Common myeloid progenitor, CD34-positive (primary cell): Measurements from ENCODE around the gene CCDC80.

ENCODE experiments used
- CTCF ChIA-PET: fragments of 350-600 bp; sonication (Branson Sonifier 250); formaldehyde crosslinking; loops from one replicate; lab custom pipeline; 2021; ENCODE audit warnings: antibody characterized with exemption; lab: Charles Lee
- POLR2A ChIA-PET: fragments of 350-600 bp; sonication (Branson Sonifier 250); formaldehyde crosslinking; loops from one replicate; lab custom pipeline; 2021; ENCODE audit warnings: antibody characterized with exemption; lab: Charles Lee
- DNase-seq, 3 donors: peaks; one replicate each; pipeline versions ENCODE4 v3.0.0 to v3.0.0-alpha.2; 2013
- H3K27ac ChIP-seq, 2 experiments: 1 replicate in 1 of 2; 2 replicates in 1 of 2; pipeline ENCODE4 v1.7.0; 2013; ENCODE audit warnings: inconsistent platforms in 2 of 2, low read length in 2 of 2, mild to moderate bottlenecking in 2 of 2, low read depth in 1 of 2, moderate library complexity in 1 of 2; ENCODE audit not compliant: severe bottlenecking in 2 of 2, insufficient read depth in 1 of 2, poor library complexity in 1 of 2
- H3K27me3 ChIP-seq, 5 experiments: replicated peaks in 2 of 5; 1 replicate in 3 of 5; 2 replicates in 2 of 5; pipeline versions ENCODE4 v1.6.1 to v1.7.0; 2013; ENCODE audit warnings: low read length in 4 of 5, mild to moderate bottlenecking in 2 of 5, moderate library complexity in 2 of 5, inconsistent platforms in 1 of 5; ENCODE audit not compliant: insufficient read depth in 5 of 5, control insufficient read depth in 4 of 5
- H3K36me3 ChIP-seq, 4 experiments: 1 replicate in 2 of 4; 2 replicates in 2 of 4; pipeline versions ENCODE4 v1.6.1 to v1.7.0; 2013; ENCODE audit warnings: low read length in 3 of 4, control low read depth in 1 of 4, mild to moderate bottlenecking in 1 of 4; ENCODE audit not compliant: control insufficient read depth in 4 of 4, insufficient read depth in 4 of 4
- H3K4me1 ChIP-seq, 4 experiments: 1 replicate in 3 of 4; 2 replicates in 1 of 4; pipeline versions ENCODE4 v1.6.1 to v1.7.1; 2013; ENCODE audit warnings: low read length in 3 of 4, mild to moderate bottlenecking in 3 of 4, control low read depth in 1 of 4, inconsistent platforms in 1 of 4, moderate library complexity in 1 of 4; ENCODE audit not compliant: control insufficient read depth in 4 of 4, insufficient read depth in 4 of 4; ENCODE audit errors: control extremely low read depth in 1 of 4
- H3K4me3 ChIP-seq, 7 experiments: 1 replicate in 4 of 7; 2 replicates in 3 of 7; pipeline versions ENCODE4 v1.5.1 to v1.7.0; 2013; ENCODE audit warnings: mild to moderate bottlenecking in 7 of 7, low read length in 6 of 7, moderate library complexity in 6 of 7, inconsistent platforms in 2 of 7, low read depth in 2 of 7, control low read depth in 1 of 7; ENCODE audit not compliant: insufficient read depth in 4 of 7, control insufficient read depth in 1 of 7; ENCODE audit errors: extremely low read depth in 1 of 7
- H3K9me3 ChIP-seq, 5 experiments: 1 replicate in 4 of 5; 2 replicates in 1 of 5; pipeline versions ENCODE4 v1.6.1 to v1.7.1; 2013; ENCODE audit warnings: low read length in 4 of 5, mild to moderate bottlenecking in 2 of 5, inconsistent platforms in 1 of 5, low read depth in 1 of 5, moderate library complexity in 1 of 5; ENCODE audit not compliant: control insufficient read depth in 4 of 5, insufficient read depth in 2 of 5; ENCODE audit errors: control extremely low read depth in 1 of 5
- WGBS: methylation state at CpG from one replicate; pipeline ENCODE4 v1.1.5; 2013; ENCODE audit not compliant: insufficient coverage; 5-methylcytosine and 5-hydroxymethylcytosine counted together

The CCDC80 gene

GRCh38 chr3:112627419-112627818 is 13.5 kb downstream of the CCDC80 start:
- ChIA-PET CTCF (interaction anchor here (1.4 to 1.8 kb wide), 3 partner anchors 13 to 352 kb away, joined by 4 read pairs; no protein-coding TSS in a partner anchor), POLR2A (no interaction called here)
- no peak for DNase-seq
- Histone ChIP-seq H3K4me3 (no peak overlapping the region), H3K27ac (no peak overlapping the region), H3K4me1 (no peaks in the 10 kb centered on the region), H3K36me3 (no peaks in the 10 kb centered on the region), H3K9me3 (no peaks in the 10 kb centered on the region), H3K27me3 (no peaks in the 10 kb centered on the region)
- 100% methylated on average over 3 of the region's 4 CpGs for WGBS

- H3K4me1 ChIP-seq: peaks cover 0 to 3% (median under 1%) of the 10 kb centered on the region in 4 experiments
- CTCF ChIA-PET: no interaction called here
- no peaks in the 10 kb centered on the region for H3K27me3 ChIP-seq
- H3K36me3 ChIP-seq: no peaks in the 10 kb centered on the region
- no peak overlapping the region for H3K4me3 ChIP-seq
- H3K9me3 ChIP-seq: peaks cover 0 to 3% (median 0%) of the 10 kb centered on the region in 5 experiments
- H3K27ac ChIP-seq: no peak overlapping the region
- no peak for DNase-seq
- WGBS: 100% methylated on average over 1 of the region's 1 CpG
- POLR2A ChIA-PET: no interaction called here
Measured at GRCh38 chr3:112623717-112624116, 17.2 kb downstream of the CCDC80 start.

GRCh38 chr3:112623213-112623612 is 17.7 kb downstream of the CCDC80 start:
- CTCF ChIA-PET: no interaction called here
- Histone ChIP-seq H3K27ac (no peak overlapping the region), H3K4me3 (no peak overlapping the region), H3K4me1 (peaks cover 0 to 3% (median under 1%) of the 10 kb centered on the region in 4 experiments), H3K9me3 (peaks cover 0 to 3% (median 0%) of the 10 kb centered on the region in 5 experiments), H3K27me3 (no peaks in the 10 kb centered on the region), H3K36me3 (no peaks in the 10 kb centered on the region)
- POLR2A ChIA-PET: no interaction called here
- DNase-seq: no peak
- 92% methylated on average over 5 of the region's 5 CpGs for WGBS

GRCh38 chr3:112619295-112619694 is 21.6 kb downstream of the CCDC80 start:
- H3K27ac ChIP-seq: peak overlapping the region in 1 of 2 experiments; percentile 3
- no peaks in the 10 kb centered on the region for H3K36me3 ChIP-seq
- no peak overlapping the region for H3K4me3 ChIP-seq
- DNase-seq: peak in 2 of 3 donors; percentile 39 to 50
- ChIA-PET CTCF (interaction anchor here (0.9 kb wide), 1 partner anchor 115 kb away, joined by 3 read pairs; no protein-coding TSS in a partner anchor), POLR2A (no interaction called here)
- peaks cover 0 to 3% (median 0%) of the 10 kb centered on the region in 5 experiments for H3K9me3 ChIP-seq
- WGBS: no CpG with 5 or more reads among the region's 2 CpGs
- peaks cover 0 to 3% (median under 1%) of the 10 kb centered on the region in 4 experiments for H3K4me1 ChIP-seq
- no peaks in the 10 kb centered on the region for H3K27me3 ChIP-seq

- Histone ChIP-seq H3K4me1 (peaks cover 0 to 3% (median under 1%) of the 10 kb centered on the region in 4 experiments), H3K27me3 (no peaks in the 10 kb centered on the region), H3K4me3 (no peak overlapping the region), H3K9me3 (peaks cover 0 to 3% (median 0%) of the 10 kb centered on the region in 5 experiments), H3K27ac (no peak overlapping the region), H3K36me3 (no peaks in the 10 kb centered on the region)
- DNase-seq: no peak
- ChIA-PET CTCF (interaction anchor here (1.0 to 1.6 kb wide), 2 partner anchors 12 to 26 kb away, joined by 4 read pairs; no protein-coding TSS in a partner anchor), POLR2A (no interaction called here)
- 100% methylated on average over 1 of the region's 2 CpGs for WGBS
Measured at GRCh38 chr3:112617285-112617684, 23.7 kb downstream of the CCDC80 start.

- POLR2A ChIA-PET: interaction anchor here (0.6 to 0.8 kb wide), 2 partner anchors 12 to 1002 kb away, joined by 3 to 5 read pairs; no protein-coding TSS in a partner anchor
- H3K9me3 ChIP-seq: peaks cover 0 to 2% (median 0%) of the 10 kb centered on the region in 5 experiments
- H3K27ac ChIP-seq: no peak overlapping the region
- CTCF ChIA-PET: interaction anchor here (1.0 to 1.6 kb wide), 2 partner anchors 13 to 27 kb away, joined by 4 read pairs; no protein-coding TSS in a partner anchor
- H3K36me3 ChIP-seq: no peaks in the 10 kb centered on the region
- no peak for DNase-seq
- WGBS: 100% methylated on average over 1 of the region's 7 CpGs
- no peaks in the 10 kb centered on the region for H3K27me3 ChIP-seq
- H3K4me3 ChIP-seq: no peak overlapping the region
- H3K4me1 ChIP-seq: peaks cover 0 to 3% (median under 1%) of the 10 kb centered on the region in 4 experiments
Measured at GRCh38 chr3:112615989-112616731, 24.8 kb downstream of the CCDC80 start.
